ENCODE results near the gene EEF2KMT.
"Not testable (repeated sequence)": the region's sequence is repeated elsewhere in the genome, so short reads cannot be mapped to it uniquely, and the experiment has no call there.

- TF ChIP-seq CTCF (IDR thresholded peaks at IDR 0.05; ENCODE audit: extremely low read depth in 1 of 2, insufficient read depth in 1 of 2, low read depth in 1 of 2, low read length in 2 of 2); POLR2A (IDR thresholded peaks at IDR 0.05; ENCODE audit: low read depth, low read length): not testable (repeated sequence)
These were observed 7.4 kb upstream of the EEF2KMT start for GRCh38 chr16:5105039-5105438.

Data from endothelial cell of umbilical vein (primary cell).